ENCODE measurements around the gene GATA6.

GATA6 gene

GRCh38 chr18:22241921-22242361 lies 72.6 kb downstream of the GATA6 start:
- Histone ChIP-seq H4K20me1 (ENCODE audit: insufficient read depth, low read length) (no peaks in the 10 kb centered on the region), H2AFZ (ENCODE audit: low read depth, low read length) (no peak overlapping the region), H3K27ac (ENCODE audit: low read length) (no peak overlapping the region), H3K4me1 (ENCODE audit: insufficient read depth, low read length) (no peaks in the 10 kb centered on the region), H3K36me3 (ENCODE audit: insufficient read depth, low read length) (no peaks in the 10 kb centered on the region), H3K4me3 (ENCODE audit: low read depth in 1 of 2, low read length in 2 of 2) (no peak overlapping the region), H3K9me3 (ENCODE audit: insufficient read depth, low read length, severe bottlenecking) (no peaks in the 10 kb centered on the region), H3K79me2 (ENCODE audit: insufficient read depth, low read length) (no peaks in the 10 kb centered on the region), H3K9ac (ENCODE audit: low read depth, low read length) (no peak overlapping the region), H3K4me2 (ENCODE audit: insufficient read depth, low read length) (no peak overlapping the region), H3K27me3 (ENCODE audit: insufficient read depth, low read length, poor library complexity) (peaks cover 3% of the 10 kb centered on the region)
- ATAC-seq (ENCODE audit: insufficient read depth, low read depth) (no peak), DNase-seq (no peak)
- TF ChIP-seq EZH2 (IDR thresholded peaks at IDR 0.05; ENCODE audit: borderline replicate concordance, low read depth, low read length, severe bottlenecking) (no peak), CTCF (IDR thresholded peaks at IDR 0.05; ENCODE audit: borderline replicate concordance, extremely low read depth, low read length, poor library complexity, severe bottlenecking) (no peak)

- Histone ChIP-seq H3K27me3 (ENCODE audit: insufficient read depth, low read length, poor library complexity) (peaks cover 3% of the 10 kb centered on the region), H2AFZ (ENCODE audit: low read depth, low read length) (no peak overlapping the region), H3K4me1 (ENCODE audit: insufficient read depth, low read length) (no peaks in the 10 kb centered on the region), H3K4me2 (ENCODE audit: insufficient read depth, low read length) (no peak overlapping the region), H3K27ac (ENCODE audit: low read length) (no peak overlapping the region), H3K79me2 (ENCODE audit: insufficient read depth, low read length) (no peaks in the 10 kb centered on the region), H3K4me3 (ENCODE audit: low read depth in 1 of 2, low read length in 2 of 2) (no peak overlapping the region), H3K36me3 (ENCODE audit: insufficient read depth, low read length) (no peaks in the 10 kb centered on the region), H4K20me1 (ENCODE audit: insufficient read depth, low read length) (no peaks in the 10 kb centered on the region), H3K9ac (ENCODE audit: low read depth, low read length) (no peak overlapping the region), H3K9me3 (ENCODE audit: insufficient read depth, low read length, severe bottlenecking) (no peaks in the 10 kb centered on the region)
- no peak for DNase-seq
- no peak for TF ChIP-seq CTCF (IDR thresholded peaks at IDR 0.05; ENCODE audit: borderline replicate concordance, extremely low read depth, low read length, poor library complexity, severe bottlenecking)
- no peak for TF ChIP-seq EZH2 (IDR thresholded peaks at IDR 0.05; ENCODE audit: borderline replicate concordance, low read depth, low read length, severe bottlenecking)
- no peak for ATAC-seq (ENCODE audit: insufficient read depth, low read depth)
Observed at GRCh38 chr18:22243513-22243912, 74.1 kb downstream of the GATA6 start.

- H4K20me1 ChIP-seq (ENCODE audit: insufficient read depth, low read length) = no peaks in the 10 kb centered on the region
- no peak overlapping the region for H2AFZ ChIP-seq (ENCODE audit: low read depth, low read length)
- ATAC-seq (ENCODE audit: insufficient read depth, low read depth) (no peak), DNase-seq (no peak)
- no peaks in the 10 kb centered on the region for H3K4me1 ChIP-seq (ENCODE audit: insufficient read depth, low read length)
- H3K4me3 ChIP-seq (ENCODE audit: low read depth in 1 of 2, low read length in 2 of 2) = no peak overlapping the region
- no peaks in the 10 kb centered on the region for H3K79me2 ChIP-seq (ENCODE audit: insufficient read depth, low read length)
- no peak overlapping the region for H3K9ac ChIP-seq (ENCODE audit: low read depth, low read length)
- no peak overlapping the region for H3K4me2 ChIP-seq (ENCODE audit: insufficient read depth, low read length)
- H3K27ac ChIP-seq (ENCODE audit: low read length) = no peak overlapping the region
- H3K27me3 ChIP-seq (ENCODE audit: insufficient read depth, low read length, poor library complexity) = no peaks in the 10 kb centered on the region
- H3K9me3 ChIP-seq (ENCODE audit: insufficient read depth, low read length, severe bottlenecking) = no peaks in the 10 kb centered on the region
- TF ChIP-seq CTCF (IDR thresholded peaks at IDR 0.05; ENCODE audit: borderline replicate concordance, extremely low read depth, low read length, poor library complexity, severe bottlenecking) = no peak
- no peak for TF ChIP-seq EZH2 (IDR thresholded peaks at IDR 0.05; ENCODE audit: borderline replicate concordance, low read depth, low read length, severe bottlenecking)
- H3K36me3 ChIP-seq (ENCODE audit: insufficient read depth, low read length) = no peaks in the 10 kb centered on the region
Observed at GRCh38 chr18:22250026-22250425, 80.6 kb downstream of the GATA6 start.

- DNase-seq (no peak), ATAC-seq (ENCODE audit: insufficient read depth, low read depth) (no peak)
- Histone ChIP-seq H3K4me1 (ENCODE audit: insufficient read depth, low read length) (no peaks in the 10 kb centered on the region; the same call in 1 of the 2 replicates), H2AFZ (ENCODE audit: low read depth, low read length) (no peak overlapping the region), H3K79me2 (ENCODE audit: insufficient read depth, low read length) (no peaks in the 10 kb centered on the region), H3K9ac (ENCODE audit: low read depth, low read length) (no peak overlapping the region), H3K27me3 (ENCODE audit: insufficient read depth, low read length, poor library complexity) (no peaks in the 10 kb centered on the region), H3K4me3 (ENCODE audit: low read depth in 1 of 2, low read length in 2 of 2) (no peak overlapping the region), H4K20me1 (ENCODE audit: insufficient read depth, low read length) (no peaks in the 10 kb centered on the region), H3K27ac (ENCODE audit: low read length) (no peak overlapping the region), H3K4me2 (ENCODE audit: insufficient read depth, low read length) (no peak overlapping the region), H3K9me3 (ENCODE audit: insufficient read depth, low read length, severe bottlenecking) (no peaks in the 10 kb centered on the region), H3K36me3 (ENCODE audit: insufficient read depth, low read length) (no peaks in the 10 kb centered on the region)
- TF ChIP-seq CTCF (IDR thresholded peaks at IDR 0.05; ENCODE audit: borderline replicate concordance, extremely low read depth, low read length, poor library complexity, severe bottlenecking) = no peak
- no peak for TF ChIP-seq EZH2 (IDR thresholded peaks at IDR 0.05; ENCODE audit: borderline replicate concordance, low read depth, low read length, severe bottlenecking)
Observed at GRCh38 chr18:22250591-22250996, 81.2 kb downstream of the GATA6 start.
